ENCODE data around the gene ST14.
A peak's percentile ranks its signal among the peaks of the same experiment; 100 is the strongest.
"Not testable (repeated sequence)": the region's sequence is repeated elsewhere in the genome, so short reads cannot be mapped to it uniquely, and the experiment has no call there.

Gene ST14

DNA sequence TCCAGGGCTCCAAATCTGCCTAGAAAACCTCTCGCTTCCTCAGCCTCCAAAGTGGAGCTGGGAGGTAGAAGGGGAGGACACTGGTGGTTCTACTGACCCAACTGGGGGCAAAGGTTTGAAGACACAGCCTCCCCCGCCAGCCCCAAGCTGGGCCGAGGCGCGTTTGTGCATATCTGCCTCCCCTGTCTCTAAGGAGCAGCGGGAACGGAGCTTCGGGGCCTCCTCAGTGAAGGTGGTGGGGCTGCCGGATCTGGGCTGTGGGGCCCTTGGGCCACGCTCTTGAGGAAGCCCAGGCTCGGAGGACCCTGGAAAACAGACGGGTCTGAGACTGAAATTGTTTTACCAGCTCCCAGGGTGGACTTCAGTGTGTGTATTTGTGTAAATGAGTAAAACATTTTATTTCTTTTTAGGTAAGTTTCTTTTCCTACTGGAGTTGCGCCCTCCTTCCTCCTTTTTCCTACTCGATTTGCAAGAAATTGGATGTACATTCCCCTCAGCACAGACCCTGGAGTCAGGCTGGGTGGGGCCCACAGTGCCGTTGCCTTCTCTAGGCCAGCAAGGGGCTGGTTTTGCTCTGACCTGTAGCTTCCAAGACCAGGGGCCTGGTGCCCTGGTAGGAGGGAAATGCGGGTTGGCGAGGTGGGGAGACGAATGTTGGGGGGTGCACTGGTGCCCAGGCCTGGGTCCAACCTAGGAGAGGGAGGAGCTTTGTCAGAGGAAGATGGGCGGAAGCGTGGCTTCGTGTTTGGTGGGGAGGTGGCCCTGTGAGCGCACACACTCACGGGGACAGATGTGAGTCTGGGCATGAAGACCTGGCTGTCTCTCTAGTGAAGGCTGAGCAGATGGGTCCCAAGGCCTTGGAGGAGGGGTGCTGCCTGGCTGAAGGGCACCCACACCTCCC, 50.6 kb downstream of the ST14 start:
- no peak for DNase-seq (ENCODE audit: low read depth)

DNA sequence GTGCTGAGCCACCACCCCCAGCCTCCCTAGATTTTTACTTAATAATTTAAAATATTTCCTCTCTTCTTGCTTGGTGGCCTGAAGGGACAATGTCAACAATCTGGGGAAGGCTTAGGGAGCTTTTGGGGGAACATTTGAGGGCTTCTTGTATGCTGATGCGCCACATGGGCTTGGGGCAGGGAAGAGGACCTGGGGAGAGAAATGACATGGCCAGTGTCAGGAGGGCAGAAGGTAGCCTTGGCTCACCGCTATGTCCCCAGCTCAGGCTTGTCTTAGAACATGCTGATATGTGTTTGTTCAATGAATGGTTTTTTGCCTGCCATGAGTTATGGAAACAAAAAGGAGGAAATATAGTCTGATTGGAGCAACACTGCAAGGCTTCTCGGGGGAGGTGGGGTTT, 51.6 kb downstream of the ST14 start:
- DNase-seq (ENCODE audit: low read depth): no peak

DNA sequence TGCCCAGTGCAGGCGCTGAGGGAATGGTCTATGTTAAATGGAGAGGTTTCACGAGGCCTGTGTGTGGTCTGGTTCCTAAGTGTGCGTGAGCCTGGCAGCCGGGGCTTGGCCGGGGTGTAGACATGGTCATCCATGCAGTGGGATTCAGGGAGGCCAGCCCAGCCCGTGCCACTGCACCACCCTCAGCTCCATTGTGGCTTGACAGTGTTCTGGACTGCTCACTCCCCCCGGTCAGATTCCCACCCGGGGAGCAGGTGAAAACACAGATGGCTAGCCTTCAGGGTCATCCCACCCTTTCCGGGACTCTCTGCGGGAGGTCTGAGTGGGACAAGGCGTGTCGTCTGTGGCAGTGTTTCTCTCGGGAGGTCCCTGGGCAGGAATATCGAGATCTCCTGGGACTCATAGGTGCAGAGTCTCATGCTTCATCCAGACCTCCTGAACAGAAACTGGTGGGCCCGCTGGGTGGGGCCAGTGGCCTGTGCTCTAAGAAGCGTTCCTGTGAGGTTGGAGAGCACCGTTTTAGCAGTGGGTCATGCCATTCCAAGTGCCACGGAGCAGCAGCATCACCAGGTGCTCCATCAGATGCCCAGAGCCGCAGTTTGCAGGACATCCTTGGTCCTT, 52.3 kb downstream of the ST14 start:
- DNase-seq (ENCODE audit: low read depth): no peak

DNA sequence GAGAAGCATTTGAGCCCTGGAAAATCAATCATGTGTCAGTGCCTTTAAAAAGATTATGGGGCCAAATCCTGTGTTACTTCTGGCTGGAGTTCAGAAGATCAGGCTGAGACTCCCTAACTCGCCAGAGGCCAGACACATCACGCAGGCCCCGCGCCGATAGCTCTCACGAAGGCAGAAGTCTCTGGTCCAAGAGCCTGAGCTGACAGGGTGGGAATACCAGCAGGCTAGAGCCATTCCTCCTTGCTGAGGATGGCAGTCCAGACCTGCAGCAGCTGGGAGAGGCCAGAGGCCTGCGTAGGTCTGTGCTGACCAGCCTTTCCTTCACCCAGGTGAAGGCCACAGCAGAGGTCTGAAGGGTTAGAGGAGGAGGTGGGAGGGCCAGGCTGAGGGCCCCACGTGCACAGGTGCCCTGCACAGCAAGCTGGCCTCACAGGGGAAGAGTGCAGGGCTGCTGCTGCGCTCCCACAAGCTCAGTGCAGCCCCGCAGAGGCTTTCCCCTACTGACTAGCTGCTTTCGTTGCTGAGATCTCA, 52.9 kb downstream of the ST14 start:
- no peak for DNase-seq (ENCODE audit: low read depth)

DNA sequence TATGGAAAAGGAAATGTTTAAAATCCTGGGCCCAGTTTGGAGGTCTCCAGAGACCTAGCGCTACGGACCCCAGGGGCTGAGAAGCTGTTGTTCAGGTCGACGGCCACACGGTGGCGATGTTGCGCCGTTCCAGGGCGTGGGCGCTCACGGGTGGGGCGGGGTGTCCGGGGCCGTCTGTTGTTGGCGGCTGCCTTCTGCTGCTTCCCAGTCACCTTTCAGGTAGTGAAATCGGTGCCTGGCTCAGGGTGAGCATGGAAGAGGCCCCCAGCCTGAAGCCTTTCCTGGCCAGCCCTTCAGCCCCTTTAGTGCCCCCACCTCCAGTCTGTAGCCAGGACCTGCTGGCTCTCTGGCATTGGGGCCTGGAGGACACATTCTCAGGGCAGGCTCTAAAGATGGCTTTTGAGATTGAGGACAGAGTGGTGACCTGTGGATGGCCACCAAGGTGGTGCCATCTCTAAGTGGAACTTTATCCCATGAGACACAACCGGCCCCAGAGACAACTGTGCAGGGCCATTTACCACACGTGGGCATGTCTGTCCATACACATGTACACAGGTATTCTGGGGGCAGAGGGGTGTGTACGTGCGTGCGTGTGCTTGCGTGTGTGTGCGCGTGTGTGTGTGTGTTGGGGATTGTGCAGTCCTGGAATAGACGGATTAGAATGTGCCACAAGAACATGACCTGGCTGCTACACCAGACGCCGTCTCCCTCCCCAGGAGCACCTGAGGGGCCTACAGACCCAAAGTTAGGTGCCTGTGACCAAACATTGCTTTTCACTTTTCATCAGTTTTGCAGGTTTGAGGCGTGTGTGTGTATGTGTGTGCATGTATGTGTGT, 53.8 kb downstream of the ST14 start:
- DNase-seq (ENCODE audit: low read depth): peak; percentile 9

DNA sequence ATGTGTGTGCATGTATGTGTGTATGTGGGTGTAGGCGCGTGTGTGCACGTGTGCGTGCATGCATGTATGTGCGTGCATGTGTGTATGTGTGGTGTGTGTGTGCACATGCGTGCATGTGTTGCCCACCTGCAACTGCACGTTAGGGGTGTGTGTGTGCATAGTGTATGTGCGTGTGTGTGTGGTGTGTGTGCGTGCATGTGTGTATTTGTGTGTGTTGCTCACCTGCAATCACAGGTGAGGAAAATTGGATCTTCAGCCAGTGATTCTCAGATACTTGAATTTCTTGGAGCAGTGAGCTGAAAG, 54.3 kb downstream of the ST14 start:
- DNase-seq (ENCODE audit: low read depth): no peak

DNA sequence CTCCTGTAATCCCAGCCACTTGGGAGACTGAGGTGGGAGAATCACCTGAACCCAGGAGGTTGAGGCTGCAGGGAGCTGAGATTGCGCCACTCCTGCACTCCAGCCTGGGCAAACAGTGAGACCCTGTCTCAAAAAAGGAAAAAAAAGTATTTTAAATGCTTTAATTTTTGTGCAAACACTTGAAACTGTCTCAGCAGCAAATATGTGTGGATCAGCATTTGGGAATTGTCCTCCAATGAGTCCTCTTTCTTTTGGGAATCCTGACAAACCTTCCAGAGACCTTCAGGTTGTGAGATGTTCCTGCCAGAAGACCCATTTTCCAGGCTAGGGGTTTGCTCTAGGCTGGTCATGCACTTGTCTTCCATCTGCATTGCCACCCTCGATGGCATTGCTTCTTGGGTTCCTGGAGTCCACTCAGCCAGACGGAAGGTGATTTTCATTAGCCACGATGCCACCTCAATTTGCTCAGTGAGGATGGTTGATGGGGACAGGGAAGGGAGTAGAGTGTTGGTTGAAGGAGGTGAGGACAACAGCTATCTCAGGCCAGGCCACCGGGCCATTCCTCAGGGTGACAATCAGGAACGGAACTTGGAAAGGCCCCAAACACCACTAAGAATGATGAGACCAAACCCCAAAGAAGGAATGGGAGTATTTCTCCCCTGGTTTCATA, 55.4 kb downstream of the ST14 start:
- no peak for DNase-seq (ENCODE audit: low read depth)

DNA sequence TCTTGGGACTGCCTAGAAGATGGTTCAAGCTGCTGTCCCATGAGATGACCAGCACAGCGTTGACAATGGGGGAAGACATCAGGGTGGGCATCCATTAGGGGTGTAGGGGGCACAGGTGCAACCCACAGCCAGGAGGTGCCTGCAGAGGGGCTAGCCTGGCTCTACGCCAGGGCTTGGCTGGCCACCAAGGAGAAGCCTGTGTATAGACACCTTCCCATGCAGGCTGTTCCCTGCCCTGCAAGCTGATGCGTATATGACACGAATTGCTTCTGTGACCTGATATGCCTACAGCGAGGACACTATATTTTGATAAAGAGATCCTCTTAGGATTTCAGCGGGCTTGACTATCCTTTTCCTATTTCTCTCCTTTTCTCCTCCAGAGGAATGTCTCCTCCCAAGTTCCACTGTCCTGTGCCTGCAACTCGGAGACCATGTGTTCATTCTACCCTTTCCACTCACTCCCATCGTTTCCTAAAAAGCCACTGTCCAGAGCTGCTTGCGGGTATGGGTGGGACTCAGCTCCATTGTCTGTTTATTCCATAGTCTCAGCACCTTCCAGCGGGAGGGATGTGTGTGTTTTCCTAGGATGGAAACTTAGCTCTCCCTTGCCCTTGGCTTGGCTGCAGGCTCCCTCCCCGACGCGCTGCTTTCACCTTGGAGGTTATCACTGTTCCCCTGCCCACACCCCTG, 56.1 kb downstream of the ST14 start:
- DNase-seq (ENCODE audit: low read depth): no peak

DNA sequence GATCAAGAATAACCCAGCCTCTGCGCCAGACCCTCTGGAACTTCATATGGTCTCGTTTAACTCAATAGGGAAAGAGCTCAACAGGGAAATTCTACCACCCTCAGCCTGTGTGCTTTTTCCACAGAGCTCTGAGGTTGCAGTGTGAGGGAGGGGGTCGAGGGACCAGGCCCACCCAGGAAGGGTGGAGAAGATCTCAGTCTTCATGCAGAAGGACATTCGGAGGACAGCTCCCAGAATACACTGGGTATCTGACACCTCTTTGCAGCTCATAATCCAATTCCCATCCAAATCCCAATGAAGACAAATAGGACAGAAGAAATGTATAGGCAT, 56.6 kb downstream of the ST14 start:
- no peak for DNase-seq (ENCODE audit: low read depth)

DNA sequence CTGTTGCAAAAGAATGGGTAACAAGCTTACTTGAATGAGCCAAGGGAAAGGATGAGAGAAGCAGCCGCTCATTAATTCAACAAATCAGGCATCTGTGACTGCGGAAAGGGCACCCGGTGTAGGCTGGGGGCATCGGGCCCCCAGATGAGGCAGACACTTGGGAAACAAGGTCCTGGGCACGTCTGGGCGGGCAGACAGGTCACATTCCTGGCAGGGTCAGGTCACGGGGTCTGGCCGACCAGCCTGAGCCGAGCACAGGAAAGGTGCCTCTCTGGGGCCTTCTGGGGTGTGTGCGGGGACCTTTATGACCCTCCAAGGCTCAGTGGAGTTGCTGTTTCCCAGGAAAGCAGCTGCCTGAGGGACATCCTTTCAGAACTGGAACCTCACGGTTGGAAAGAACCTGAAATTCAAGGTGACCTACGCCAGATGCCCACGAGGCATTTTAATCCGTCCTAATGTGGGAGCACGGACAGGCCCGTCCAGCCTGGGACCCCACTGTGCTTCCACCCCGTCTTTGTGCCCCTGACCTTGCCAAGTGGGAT, 57.1 kb downstream of the ST14 start:
- DNase-seq (ENCODE audit: low read depth): no peak

DNA sequence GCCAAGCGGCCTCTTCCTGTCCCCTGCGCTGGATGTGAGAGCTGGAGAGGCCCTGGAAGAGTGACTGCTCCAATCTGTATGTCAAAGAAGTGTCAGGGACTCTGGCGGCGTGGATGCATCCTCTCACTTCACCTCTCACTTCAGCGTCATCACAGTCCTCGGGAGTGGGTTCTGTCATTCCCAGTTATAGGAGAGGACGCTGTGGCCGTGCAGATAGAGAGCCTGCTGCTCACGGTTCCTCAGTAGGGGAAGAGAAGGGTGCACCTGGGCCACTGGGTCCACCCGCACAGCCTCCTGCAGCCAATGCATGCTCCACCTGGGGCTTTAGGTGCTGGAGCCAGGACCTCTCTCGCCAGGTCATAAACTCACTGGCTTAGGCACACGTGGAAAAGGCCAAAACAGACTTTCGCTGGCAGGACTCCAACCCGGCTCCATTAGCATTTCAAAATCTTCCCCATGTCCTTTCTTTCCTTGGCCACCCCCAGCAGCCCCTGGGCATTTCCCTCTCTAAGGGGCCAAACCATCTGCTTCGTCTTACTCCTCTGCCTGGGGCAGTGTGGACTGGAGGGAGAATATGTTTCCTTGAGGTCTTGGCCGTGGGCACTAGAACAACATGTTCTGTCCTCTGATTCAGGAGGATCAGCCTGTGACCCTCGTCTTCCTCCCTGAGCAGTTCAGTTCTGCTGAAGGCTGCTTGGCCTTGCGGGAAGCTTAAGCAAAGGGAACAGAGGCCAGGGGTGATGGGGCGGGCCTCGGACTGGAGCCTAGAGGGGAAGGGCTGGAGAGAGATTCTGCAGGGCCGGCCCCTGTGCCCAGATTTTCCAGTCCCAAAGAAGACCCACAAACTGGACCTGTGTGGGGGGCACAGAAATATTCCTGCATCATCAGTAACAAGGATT, 57.8 kb downstream of the ST14 start:
- DNase-seq (ENCODE audit: low read depth): no peak

DNA sequence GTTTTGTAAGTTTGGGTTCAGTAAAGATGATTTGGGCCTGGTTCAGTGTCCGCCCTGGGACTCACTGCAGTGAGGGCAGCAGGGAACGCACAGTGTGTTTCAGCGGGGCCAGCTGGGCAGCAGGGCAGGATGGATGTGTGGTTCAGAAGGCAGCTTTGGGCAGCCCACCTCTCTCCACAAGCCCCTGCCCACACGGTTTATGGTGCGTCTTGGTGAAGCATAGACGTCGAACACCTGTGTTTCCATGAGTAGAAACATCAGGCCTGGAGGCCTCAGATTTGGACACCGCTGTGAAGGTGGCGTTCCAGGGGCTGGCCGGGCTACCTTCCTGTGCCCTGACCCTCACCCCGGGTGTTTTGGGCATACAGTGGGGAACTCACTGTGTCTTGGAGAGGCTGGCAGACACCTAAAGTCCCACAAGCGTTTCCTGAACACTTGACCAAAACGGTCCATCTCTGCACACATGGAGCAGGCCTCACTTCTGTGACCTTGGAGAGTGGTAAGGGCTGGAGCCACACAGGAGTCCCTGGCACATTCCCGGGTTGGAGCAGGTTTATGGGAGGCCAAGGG, 59.0 kb downstream of the ST14 start:
- DNase-seq (ENCODE audit: low read depth): no peak

DNA sequence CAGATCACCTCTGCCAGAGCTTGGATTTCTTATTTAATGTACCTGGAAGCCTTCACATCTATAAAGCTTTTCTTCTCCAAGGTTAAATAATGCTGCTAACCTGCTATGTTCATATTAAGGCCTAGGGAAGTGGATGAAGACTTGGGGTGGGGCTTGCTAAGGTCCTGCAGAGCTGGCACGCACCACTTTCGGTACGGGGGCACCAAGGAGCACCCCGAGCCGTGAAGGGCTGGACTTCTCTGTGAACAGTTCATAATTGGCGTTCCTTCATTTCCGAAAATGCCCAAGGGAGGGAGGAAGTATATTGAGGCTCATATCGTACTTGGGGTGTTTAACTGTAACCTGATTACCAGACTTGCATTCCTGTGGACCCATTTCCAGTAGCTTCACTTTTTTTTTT, 59.6 kb downstream of the ST14 start:
- DNase-seq (ENCODE audit: low read depth): no peak

DNA sequence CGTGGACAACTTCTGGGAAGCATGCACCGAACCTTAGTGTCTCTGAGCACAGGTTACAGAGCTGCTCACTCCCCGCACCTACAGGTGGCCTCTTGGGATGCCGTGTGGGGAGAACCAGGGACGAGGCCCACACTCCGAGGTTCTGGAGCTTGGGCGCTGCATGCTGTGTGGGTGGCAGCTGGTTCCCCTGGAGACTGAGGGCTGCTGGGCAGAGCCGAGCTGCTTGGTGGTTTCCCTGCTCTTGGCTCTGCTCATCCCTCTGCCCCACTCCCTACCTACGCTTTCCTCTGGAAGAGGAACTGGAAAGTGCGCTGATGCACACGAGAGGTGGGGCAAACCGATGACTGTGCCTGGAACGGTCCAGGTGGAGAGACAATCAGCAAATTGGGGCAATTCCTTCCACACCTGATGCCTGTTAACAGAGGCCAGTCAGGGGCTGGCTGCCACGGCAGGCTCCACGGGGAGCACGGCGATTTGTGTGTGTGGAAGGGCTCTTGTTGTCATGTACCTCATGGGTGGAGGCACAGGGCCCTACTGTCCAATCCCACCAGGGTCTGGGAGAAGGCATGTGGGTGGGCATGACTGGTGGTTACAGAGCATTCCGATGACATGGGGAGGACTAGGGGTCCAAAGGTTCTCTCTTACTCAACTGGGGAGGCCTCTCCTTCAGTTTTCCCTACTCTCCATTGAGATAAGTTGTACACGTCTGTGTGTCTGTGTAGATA, 60.9 kb downstream of the ST14 start:
- no peak for DNase-seq (ENCODE audit: low read depth)

DNA sequence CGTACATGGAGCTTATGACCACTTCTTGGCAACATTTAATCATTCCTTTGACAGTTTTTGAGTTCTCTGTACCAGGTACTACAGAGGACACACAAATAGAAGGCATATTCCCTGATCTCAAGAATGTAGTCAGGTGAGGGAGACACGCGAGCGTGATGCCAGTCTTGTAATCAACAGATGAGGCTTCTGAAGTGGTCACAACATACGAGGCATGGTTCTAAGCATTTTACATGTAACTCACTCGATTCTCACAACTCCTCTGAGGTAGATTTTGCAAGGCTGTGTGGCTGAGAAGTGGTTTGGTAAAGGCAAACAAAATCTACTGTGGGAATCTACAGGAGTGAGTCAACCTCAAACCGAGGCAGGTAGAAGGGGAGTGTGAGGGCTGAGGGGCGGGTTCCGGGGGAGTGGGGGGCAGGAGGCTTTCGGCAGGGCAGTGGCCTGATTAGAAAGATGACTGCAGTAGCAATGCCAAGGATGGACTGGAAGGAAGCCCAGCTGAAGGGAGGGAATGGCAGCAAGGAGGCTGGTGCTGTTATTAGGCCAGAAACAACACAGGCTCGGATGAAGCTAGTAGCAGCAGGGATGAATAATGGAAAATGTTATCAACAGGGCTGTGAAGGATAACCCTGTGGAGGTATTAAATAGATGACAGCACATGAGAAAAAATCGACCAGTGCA, 63.8 kb downstream of the ST14 start:
- DNase-seq (ENCODE audit: low read depth): no peak

DNA sequence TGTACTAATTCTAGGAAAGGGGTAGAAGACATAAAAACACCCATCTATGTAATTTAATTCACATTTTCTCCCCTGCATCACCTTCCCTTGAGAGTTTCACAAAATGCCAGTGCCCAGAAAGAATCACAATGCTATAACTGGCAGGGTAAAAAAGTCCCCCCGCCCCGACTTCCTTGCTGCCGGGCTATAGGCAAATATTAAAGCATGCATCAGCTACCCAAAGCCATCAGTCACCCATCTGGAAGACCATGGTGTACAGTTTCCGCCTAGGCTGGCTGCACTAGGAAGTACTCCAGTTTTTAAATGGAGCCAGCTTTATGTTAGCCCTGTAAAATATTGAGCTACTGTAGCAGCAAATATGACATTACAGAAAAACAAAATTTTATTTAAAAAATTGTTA, 67.8 kb downstream of the ST14 start:
- no peak for DNase-seq (ENCODE audit: low read depth)

DNA sequence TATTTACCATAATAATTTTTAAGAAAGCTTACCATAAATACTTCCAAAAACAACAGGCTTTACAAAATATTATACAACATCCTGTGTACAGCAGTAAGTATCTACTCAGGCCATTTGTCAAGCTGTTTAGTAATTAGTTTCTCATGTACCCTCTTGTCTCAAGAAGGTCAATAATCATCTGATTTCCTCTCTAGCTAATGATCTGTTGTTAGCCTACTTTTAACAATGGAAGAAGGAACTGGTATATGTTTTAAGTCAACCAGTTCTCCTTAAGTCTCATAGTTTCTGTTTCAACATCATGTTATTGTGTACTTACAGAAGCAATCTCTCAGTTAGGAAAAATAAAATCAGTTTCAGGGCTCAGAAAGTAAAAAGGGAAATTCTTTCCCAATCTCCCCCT, 73.9 kb downstream of the ST14 start:
- not testable (repeated sequence) for DNase-seq (ENCODE audit: low read depth)

DNA sequence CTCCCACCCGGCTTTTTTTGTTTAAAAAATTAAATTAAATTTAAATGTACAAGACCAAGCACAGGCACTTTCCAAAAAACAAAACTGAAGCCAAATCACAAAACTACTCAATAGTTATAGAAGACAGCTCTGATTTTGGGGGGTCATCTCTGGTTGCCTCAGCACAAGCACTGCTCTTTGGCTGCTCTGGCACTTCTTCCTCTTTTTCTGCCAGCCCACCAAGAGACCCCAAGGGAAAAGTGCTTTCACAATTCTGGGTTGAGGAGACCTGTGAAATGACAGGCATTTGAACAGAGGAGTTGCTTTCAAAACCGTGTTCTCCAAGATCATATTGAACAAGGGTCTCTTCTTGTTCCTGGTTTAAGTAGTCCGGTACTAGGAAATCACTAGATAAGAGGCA, 74.3 kb downstream of the ST14 start:
- not testable (repeated sequence) for DNase-seq (ENCODE audit: low read depth)

DNA sequence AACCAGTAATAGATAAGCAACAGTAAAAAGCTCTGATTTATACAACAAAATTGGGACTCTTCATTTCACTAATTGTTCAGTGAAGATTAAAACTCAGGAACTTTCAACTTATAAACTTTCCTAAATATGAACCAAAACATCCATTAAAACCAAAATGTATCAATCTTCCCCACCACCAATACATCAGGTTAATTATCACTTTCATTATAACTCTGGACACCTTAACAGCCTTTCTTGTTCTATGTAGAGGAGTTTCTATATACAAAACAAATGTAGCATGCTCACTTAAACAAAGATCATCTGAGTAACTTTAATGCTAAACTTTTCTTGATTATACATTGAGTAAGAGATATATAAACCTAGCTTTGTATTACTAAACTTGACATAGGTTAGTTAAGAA, 74.7 kb downstream of the ST14 start:
- DNase-seq (ENCODE audit: low read depth): no peak

Measured in GM04504 (cell line).